Mesothelial cell of epicardium (in vitro differentiated cells): ENCODE measurements around the gene SIVA1. TPM values are rescaled to one million over a fixed set of nuclear protein-coding genes. Genes with fewer than 3 reads are reported as not detected.

Source experiments
- DNase-seq, 2 experiments: peaks; one replicate each; pipeline ENCODE4 v3.0.0; 2021; ENCODE audit warnings: low spot score in 2 of 2; ENCODE audit not compliant: unreplicated experiment in 2 of 2
- H3K27ac Mint-ChIP-seq: 2 replicates; pipeline ENCODE4 v1.8.0; 2021; ENCODE audit warnings: mixed read lengths
- H3K27me3 Mint-ChIP-seq: 2 replicates; pipeline ENCODE4 v1.8.0; 2021; ENCODE audit warnings: low read depth, mixed read lengths
- H3K36me3 Mint-ChIP-seq: 2 replicates; pipeline ENCODE4 v1.8.0; 2021; ENCODE audit warnings: mixed read lengths
- H3K4me1 Mint-ChIP-seq: 2 replicates; pipeline ENCODE4 v1.8.0; 2021; ENCODE audit warnings: mixed read lengths
- H3K4me3 Mint-ChIP-seq: 2 replicates; pipeline ENCODE4 v1.8.0; 2021; ENCODE audit warnings: mild to moderate bottlenecking, moderate library complexity, mixed read lengths
- H3K9me3 Mint-ChIP-seq: 2 replicates; pipeline ENCODE4 v1.8.0; 2021; ENCODE audit warnings: mixed read lengths
- total RNA-seq: library from RNA; stranded (reverse); gene quantifications from 3 replicates; pipeline ENCODE4 v1.2.1, GENCODE V29; 2021
- TF ChIP-seq, protein P1 (sequence below): fragments of 200-600 bp; sonication (generic); IDR thresholded peaks from one replicate; pipeline ENCODE4 v1.5.0; 2021; ENCODE audit warnings: antibody characterized with exemption; ENCODE audit not compliant: unreplicated experiment

SIVA1 gene
- total RNA-seq, 1 donor from 2014 or later, result 70.9 TPM

- H3K36me3 Mint-ChIP-seq, result peaks cover 4% of the 10 kb centered on the region
- no peak for DNase-seq
- H3K9me3 Mint-ChIP-seq, result no peaks in the 10 kb centered on the region
- H3K4me3 Mint-ChIP-seq, result peak overlapping the region; percentile 90
- H3K4me1 Mint-ChIP-seq, result peaks cover 17% of the 10 kb centered on the region
- TF ChIP-seq, protein P1, sequence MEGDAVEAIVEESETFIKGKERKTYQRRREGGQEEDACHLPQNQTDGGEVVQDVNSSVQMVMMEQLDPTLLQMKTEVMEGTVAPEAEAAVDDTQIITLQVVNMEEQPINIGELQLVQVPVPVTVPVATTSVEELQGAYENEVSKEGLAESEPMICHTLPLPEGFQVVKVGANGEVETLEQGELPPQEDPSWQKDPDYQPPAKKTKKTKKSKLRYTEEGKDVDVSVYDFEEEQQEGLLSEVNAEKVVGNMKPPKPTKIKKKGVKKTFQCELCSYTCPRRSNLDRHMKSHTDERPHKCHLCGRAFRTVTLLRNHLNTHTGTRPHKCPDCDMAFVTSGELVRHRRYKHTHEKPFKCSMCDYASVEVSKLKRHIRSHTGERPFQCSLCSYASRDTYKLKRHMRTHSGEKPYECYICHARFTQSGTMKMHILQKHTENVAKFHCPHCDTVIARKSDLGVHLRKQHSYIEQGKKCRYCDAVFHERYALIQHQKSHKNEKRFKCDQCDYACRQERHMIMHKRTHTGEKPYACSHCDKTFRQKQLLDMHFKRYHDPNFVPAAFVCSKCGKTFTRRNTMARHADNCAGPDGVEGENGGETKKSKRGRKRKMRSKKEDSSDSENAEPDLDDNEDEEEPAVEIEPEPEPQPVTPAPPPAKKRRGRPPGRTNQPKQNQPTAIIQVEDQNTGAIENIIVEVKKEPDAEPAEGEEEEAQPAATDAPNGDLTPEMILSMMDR, result no peak
- H3K27me3 Mint-ChIP-seq, result no peaks in the 10 kb centered on the region
- peak overlapping the region; percentile 89 for H3K27ac Mint-ChIP-seq
Measured at GRCh38 chr14:104753528-104754212, 723 bp downstream of the SIVA1 start.

DNA sequence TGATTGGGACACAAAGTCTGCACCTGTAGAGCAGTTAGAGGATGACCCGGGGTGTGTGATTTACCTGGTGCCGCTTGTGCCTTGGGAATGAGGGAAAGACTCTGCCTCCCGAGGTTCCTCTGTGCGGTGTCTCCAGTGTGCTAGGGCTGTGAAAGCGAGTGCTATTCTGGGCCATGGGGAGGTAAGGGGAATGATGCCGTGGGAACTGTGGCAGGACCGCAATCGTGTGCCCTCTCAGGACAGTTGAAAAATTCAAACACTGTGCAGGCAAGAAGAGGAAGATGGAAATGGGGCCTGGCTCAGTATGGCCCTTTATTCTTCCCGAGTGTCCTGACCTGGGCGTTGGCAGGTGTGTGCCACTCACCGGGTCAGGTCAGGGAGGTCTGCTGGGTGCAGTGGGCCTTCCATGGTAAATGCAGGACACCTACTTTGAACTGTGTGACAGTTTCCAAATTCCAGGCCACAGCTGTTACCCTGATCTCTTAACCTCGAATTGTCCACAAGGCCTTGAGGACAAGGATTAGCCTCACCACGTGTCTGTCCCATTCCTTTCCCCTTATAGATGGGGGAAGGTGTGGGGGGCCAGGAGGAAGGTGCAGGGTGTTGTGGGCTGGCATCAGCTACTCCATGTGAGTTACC, 1.4 kb downstream of the SIVA1 start:
- Mint-ChIP-seq H3K9me3 (no peaks in the 10 kb centered on the region), H3K4me3 (peak overlapping the region; percentile 90), H3K4me1 (peaks cover 12% of the 10 kb centered on the region), H3K27ac (peak overlapping the region; percentile 89), H3K36me3 (peaks cover 4% of the 10 kb centered on the region), H3K27me3 (no peaks in the 10 kb centered on the region)
- no peak for DNase-seq
- TF ChIP-seq, protein P1, result no peak

DNA sequence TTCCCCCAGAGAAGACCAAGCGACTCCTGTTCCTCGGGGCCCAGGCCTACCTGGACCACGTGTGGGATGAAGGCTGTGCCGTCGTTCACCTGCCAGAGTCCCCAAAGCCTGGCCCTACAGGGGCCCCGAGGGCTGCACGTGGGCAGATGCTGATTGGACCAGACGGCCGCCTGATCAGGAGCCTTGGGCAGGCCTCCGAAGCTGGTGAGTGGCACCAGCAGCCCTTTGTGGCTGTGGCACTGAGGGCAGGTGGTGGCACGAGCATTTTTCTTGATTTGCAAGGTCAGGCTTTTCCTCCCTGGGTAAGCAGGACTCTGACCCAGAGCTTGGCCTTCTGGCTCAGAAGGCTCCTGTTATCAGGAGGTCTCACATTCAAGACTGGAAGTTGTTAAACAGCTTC, 2.7 kb downstream of the SIVA1 start:
- peaks cover 10% of the 10 kb centered on the region for H3K4me1 Mint-ChIP-seq
- no peaks in the 10 kb centered on the region for H3K9me3 Mint-ChIP-seq
- no peak for DNase-seq
- H3K27ac Mint-ChIP-seq, result no peak overlapping the region
- no peak overlapping the region for H3K4me3 Mint-ChIP-seq
- TF ChIP-seq, protein P1, result no peak
- peaks cover 7% of the 10 kb centered on the region for H3K36me3 Mint-ChIP-seq
- no peaks in the 10 kb centered on the region for H3K27me3 Mint-ChIP-seq

GRCh38 chr14:104756477-104757237, 3.7 kb downstream of the SIVA1 start:
- Mint-ChIP-seq H3K36me3 (peaks cover 13% of the 10 kb centered on the region), H3K27ac (no peak overlapping the region), H3K27me3 (no peaks in the 10 kb centered on the region), H3K4me1 (peaks cover 10% of the 10 kb centered on the region), H3K9me3 (no peaks in the 10 kb centered on the region), H3K4me3 (no peak overlapping the region)
- DNase-seq, result no peak
- TF ChIP-seq, protein P1, result no peak

GRCh38 chr14:104757238-104757585, 4.3 kb downstream of the SIVA1 start:
- Mint-ChIP-seq H3K36me3 (peaks cover 17% of the 10 kb centered on the region), H3K4me3 (no peak overlapping the region), H3K27ac (no peak overlapping the region), H3K9me3 (peaks cover 3% of the 10 kb centered on the region), H3K27me3 (no peaks in the 10 kb centered on the region), H3K4me1 (peaks cover 10% of the 10 kb centered on the region)
- no peak for DNase-seq
- TF ChIP-seq, protein P1, result no peak
